PC-3 (cell line): ENCODE data around the gene MEGF9.

Experiments
- EZH2phosphoT487 ChIP-seq: fragments of 300-600 bp; sonication (generic); IDR thresholded peaks from 2 replicates; pipeline ENCODE4 v1.6.1; 2018; ENCODE audit warnings: mild to moderate bottlenecking, antibody characterized with exemption, low read length, borderline replicate concordance
- TF ChIP-seq, protein P1 (sequence below): fragments of 300-600 bp; sonication (generic); conservative IDR thresholded peaks from 2 replicates; pipeline ENCODE4 v1.5.1; 2017; ENCODE audit warnings: antibody characterized with exemption, low read depth, mild to moderate bottlenecking, low read length

DNA sequence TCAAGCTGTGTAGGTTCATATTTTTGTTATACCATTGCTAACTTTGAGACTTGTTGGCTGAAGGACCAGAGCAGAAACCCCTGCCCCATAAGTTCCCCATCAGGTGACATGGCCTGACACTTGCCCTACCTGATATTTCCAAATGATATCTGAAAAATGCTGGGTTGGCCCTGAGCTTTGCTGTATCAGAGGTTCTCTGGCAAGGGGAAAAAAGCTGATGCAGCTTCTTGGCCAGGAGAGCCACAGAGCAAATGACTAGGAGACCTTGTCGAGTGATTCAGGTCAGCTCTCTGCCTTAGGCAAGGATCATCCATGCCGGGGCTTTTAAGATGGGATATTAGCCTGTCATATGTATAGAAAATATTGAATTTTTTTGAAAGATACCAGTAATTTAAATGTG is 2.9 kb upstream of the MEGF9 start:
- TF ChIP-seq EZH2phosphoT487 = no peak
- TF ChIP-seq, protein P1, sequence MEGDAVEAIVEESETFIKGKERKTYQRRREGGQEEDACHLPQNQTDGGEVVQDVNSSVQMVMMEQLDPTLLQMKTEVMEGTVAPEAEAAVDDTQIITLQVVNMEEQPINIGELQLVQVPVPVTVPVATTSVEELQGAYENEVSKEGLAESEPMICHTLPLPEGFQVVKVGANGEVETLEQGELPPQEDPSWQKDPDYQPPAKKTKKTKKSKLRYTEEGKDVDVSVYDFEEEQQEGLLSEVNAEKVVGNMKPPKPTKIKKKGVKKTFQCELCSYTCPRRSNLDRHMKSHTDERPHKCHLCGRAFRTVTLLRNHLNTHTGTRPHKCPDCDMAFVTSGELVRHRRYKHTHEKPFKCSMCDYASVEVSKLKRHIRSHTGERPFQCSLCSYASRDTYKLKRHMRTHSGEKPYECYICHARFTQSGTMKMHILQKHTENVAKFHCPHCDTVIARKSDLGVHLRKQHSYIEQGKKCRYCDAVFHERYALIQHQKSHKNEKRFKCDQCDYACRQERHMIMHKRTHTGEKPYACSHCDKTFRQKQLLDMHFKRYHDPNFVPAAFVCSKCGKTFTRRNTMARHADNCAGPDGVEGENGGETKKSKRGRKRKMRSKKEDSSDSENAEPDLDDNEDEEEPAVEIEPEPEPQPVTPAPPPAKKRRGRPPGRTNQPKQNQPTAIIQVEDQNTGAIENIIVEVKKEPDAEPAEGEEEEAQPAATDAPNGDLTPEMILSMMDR = no peak
